H1 (cell line): ENCODE results near the gene PDRG1. TPM values are rescaled to one million over a fixed set of nuclear protein-coding genes. Genes with fewer than 3 reads are reported as not detected.

Experiments used
- CTCF ChIA-PET: fragments of 300-600 bp; sonication (Branson Sonifier 250); formaldehyde crosslinking; loops from one replicate; lab custom pipeline; 2021; ENCODE audit not compliant: partially characterized antibody; lab: Charles Lee
- POLR2A ChIA-PET: fragments of 300-600 bp; sonication (Branson Sonifier 250); formaldehyde crosslinking; loops from one replicate; lab custom pipeline; 2021; ENCODE audit warnings: inconsistent platforms; ENCODE audit not compliant: partially characterized antibody; lab: Charles Lee
- DNase-seq, 2 experiments: peaks; one replicate each; pipeline versions ENCODE4 v3.0.0 to v3.0.0-alpha.2; 2010 to 2022; ENCODE audit warnings: low spot score in 2 of 2, low read depth in 1 of 2, mixed read lengths in 1 of 2
- FAIRE-seq: peaks from 2 replicates; lab custom pipeline; 2011; peaks lifted over from hg19 to GRCh38; lab: Jason Lieb, UNC
- H2AFZ ChIP-seq: 2 replicates; pipeline ENCODE4 v1.8.1; 2012; ENCODE audit warnings: low read length, inconsistent platforms
- H2AK5ac ChIP-seq: 2 replicates; pipeline ENCODE4 v1.6.1; 2013; ENCODE audit warnings: low read depth, low read length
- H2BK120ac ChIP-seq: replicated peaks from 2 replicates; pipeline ENCODE3; 2013; ENCODE audit warnings: low read depth, low read length, inconsistent platforms
- H2BK12ac ChIP-seq: 2 replicates; pipeline ENCODE4 v1.6.1; 2013; ENCODE audit warnings: low read depth, low read length
- H2BK15ac ChIP-seq: 2 replicates; pipeline ENCODE4 v1.6.1; 2013; ENCODE audit warnings: low read length
- H2BK20ac ChIP-seq: 2 replicates; pipeline ENCODE4 v1.6.1; 2013; ENCODE audit warnings: low read length
- H2BK5ac ChIP-seq: 2 replicates; pipeline ENCODE4 v1.6.1; 2013; ENCODE audit warnings: low read depth, low read length
- H3K14ac ChIP-seq: 2 replicates; pipeline ENCODE4 v1.6.1; 2013; ENCODE audit warnings: inconsistent platforms; ENCODE audit not compliant: insufficient read length
- H3K18ac ChIP-seq: 2 replicates; pipeline ENCODE4 v1.6.1; 2013; ENCODE audit warnings: low read length; ENCODE audit errors: extremely low read depth
- H3K23ac ChIP-seq: 2 replicates; pipeline ENCODE4 v1.6.1; 2013; ENCODE audit warnings: inconsistent platforms; ENCODE audit not compliant: insufficient read length
- H3K23me2 ChIP-seq: 2 replicates; pipeline ENCODE4 v1.6.1; 2013; ENCODE audit warnings: low read depth, low read length
- H3K27ac ChIP-seq: 2 replicates; pipeline ENCODE4 v1.6.1; 2011; ENCODE audit warnings: low read depth, low read length, inconsistent platforms
- H3K27me3 ChIP-seq, 4 experiments: replicated peaks in 1 of 4; 1 replicate in 1 of 4; 2 replicates in 3 of 4; pipeline versions ENCODE4 v1.6.1 to v1.8.1; 2011 to 2013; ENCODE audit warnings: low read length in 3 of 4, mild to moderate bottlenecking in 3 of 4, inconsistent platforms in 2 of 4, mixed read lengths in 2 of 4, moderate library complexity in 1 of 4; ENCODE audit not compliant: control insufficient read depth in 3 of 4, insufficient read depth in 3 of 4; ENCODE audit errors: extremely low read depth in 1 of 4
- H3K36me3 ChIP-seq, 4 experiments: 2 replicates each; pipeline versions ENCODE4 v1.6.1 to v1.8.1; 2011 to 2013; ENCODE audit warnings: mild to moderate bottlenecking in 4 of 4, low read length in 3 of 4, moderate library complexity in 2 of 4, control low read depth in 1 of 4, inconsistent platforms in 1 of 4; ENCODE audit not compliant: insufficient read depth in 4 of 4, control insufficient read depth in 2 of 4
- H3K4ac ChIP-seq: replicated peaks from 2 replicates; pipeline ENCODE3; 2013; ENCODE audit warnings: low read length, low read depth, mixed read lengths, inconsistent platforms; ENCODE audit not compliant: insufficient read length
- H3K4me1 ChIP-seq, 4 experiments: replicated peaks in 1 of 4; 1 replicate in 1 of 4; 2 replicates in 3 of 4; pipeline versions ENCODE4 v1.6.1 to v1.8.1; 2011 to 2013; ENCODE audit warnings: low read length in 3 of 4, inconsistent platforms in 2 of 4, mixed read lengths in 1 of 4; ENCODE audit not compliant: insufficient read depth in 4 of 4, control insufficient read depth in 3 of 4
- H3K4me2 ChIP-seq, 2 experiments: 2 replicates each; pipeline versions ENCODE4 v1.6.1 to v1.8.1; 2011 to 2013; ENCODE audit warnings: low read depth in 2 of 2, low read length in 2 of 2, control low read depth in 1 of 2, inconsistent platforms in 1 of 2, mild to moderate bottlenecking in 1 of 2; ENCODE audit not compliant: insufficient read depth in 1 of 2
- H3K4me3 ChIP-seq, 4 experiments: fragments of 200-600, 300-600 bp in 1 of 4; sonication (generic), shearing (Covaris generic), sonication (Bioruptor Twin) in 1 of 4; 2 replicates each; pipeline versions ENCODE4 v1.5.1 to v1.8.1; 2011 to 2016; ENCODE audit warnings: low read length in 4 of 4, low read depth in 3 of 4, control low read depth in 2 of 4, inconsistent platforms in 2 of 4, mild to moderate bottlenecking in 2 of 4, mixed read lengths in 1 of 4, moderate library complexity in 1 of 4; ENCODE audit not compliant: insufficient read depth in 2 of 4; ENCODE audit errors: extremely low read depth in 1 of 4
- H3K56ac ChIP-seq: replicated peaks from 2 replicates; pipeline ENCODE3; 2013; ENCODE audit warnings: low read depth, mild to moderate bottlenecking, mixed read lengths, low read length, inconsistent platforms; ENCODE audit not compliant: insufficient read length
- H3K79me1 ChIP-seq: 2 replicates; pipeline ENCODE4 v1.6.1; 2013; ENCODE audit warnings: low read depth, low read length, control low read depth
- H3K79me2 ChIP-seq, 2 experiments: 2 replicates each; pipeline versions ENCODE4 v1.6.1 to v1.8.1; 2012 to 2013; ENCODE audit warnings: low read length in 2 of 2, mild to moderate bottlenecking in 2 of 2, inconsistent platforms in 1 of 2; ENCODE audit not compliant: insufficient read depth in 2 of 2, control insufficient read depth in 1 of 2
- H3K9ac ChIP-seq, 4 experiments: replicated peaks in 1 of 4; 1 replicate in 1 of 4; 2 replicates in 3 of 4; pipeline versions ENCODE4 v1.6.1 to v1.8.1; 2011 to 2013; ENCODE audit warnings: low read depth in 3 of 4, low read length in 3 of 4, control low read depth in 2 of 4, mild to moderate bottlenecking in 2 of 4, moderate library complexity in 2 of 4, inconsistent platforms in 1 of 4; ENCODE audit errors: extremely low read depth in 1 of 4
- H3K9me3 ChIP-seq, 2 experiments: 2 replicates each; pipeline versions ENCODE4 v1.6.1 to v1.8.1; 2012 to 2013; ENCODE audit warnings: mild to moderate bottlenecking in 2 of 2, moderate library complexity in 2 of 2, control low read depth in 1 of 2, inconsistent platforms in 1 of 2, low read depth in 1 of 2, low read length in 1 of 2, mixed read lengths in 1 of 2; ENCODE audit not compliant: insufficient read depth in 2 of 2
- H4K20me1 ChIP-seq, 2 experiments: replicated peaks in 1 of 2; 2 replicates each; pipeline versions ENCODE3 to v1.8.1; 2011 to 2013; ENCODE audit warnings: inconsistent platforms in 2 of 2, low read length in 2 of 2, mild to moderate bottlenecking in 1 of 2; ENCODE audit not compliant: insufficient read depth in 2 of 2, control insufficient read depth in 1 of 2
- H4K5ac ChIP-seq: 2 replicates; pipeline ENCODE4 v1.6.1; 2013; ENCODE audit warnings: low read length, low read depth, mixed read lengths, inconsistent platforms; ENCODE audit not compliant: insufficient read length
- H4K8ac ChIP-seq: 2 replicates; pipeline ENCODE4 v1.8.0; 2013; ENCODE audit warnings: mild to moderate bottlenecking, moderate library complexity, low read length, inconsistent platforms; ENCODE audit not compliant: insufficient read depth; ENCODE audit errors: extremely low read depth
- H4K91ac ChIP-seq: replicated peaks from 2 replicates; pipeline ENCODE3; 2013; ENCODE audit warnings: low read length, mixed read lengths, inconsistent platforms; ENCODE audit not compliant: insufficient read length
- ASH2L ChIP-seq: fragments of 200-600, 300-600 bp; sonication (generic); IDR thresholded peaks from one replicate; pipeline ENCODE4 v1.7.1; 2017; ENCODE audit warnings: low read length
- BRCA1 ChIP-seq: IDR thresholded peaks from 2 replicates; pipeline ENCODE4 v1.6.1; 2012; ENCODE audit warnings: low read depth, low read length, improper control_type of control experiment
- CBX5 ChIP-seq: fragments of 300-800, 300-1000 bp; sonication (generic); IDR thresholded peaks from 2 replicates; pipeline ENCODE4 v1.7.1; 2016; ENCODE audit warnings: antibody characterized with exemption, low read length, low read depth
- CBX8 ChIP-seq: fragments of 300-800, 300-1000 bp; sonication (generic); IDR thresholded peaks from 2 replicates; pipeline ENCODE4 v1.7.1; 2016; ENCODE audit warnings: low read depth, low read length, borderline replicate concordance
- CEBPB ChIP-seq: IDR thresholded peaks from 2 replicates; pipeline ENCODE4 v1.6.1; 2012; ENCODE audit warnings: low read depth, low read length
- CREB1 ChIP-seq: IDR thresholded peaks from 2 replicates; pipeline ENCODE4 v1.6.1; 2012; ENCODE audit warnings: inconsistent platforms
- EGR1 ChIP-seq: IDR thresholded peaks from 2 replicates; pipeline ENCODE4 v1.6.1; 2011; ENCODE audit warnings: low read depth, low read length, borderline replicate concordance
- HDAC6 ChIP-seq: IDR thresholded peaks from one replicate; pipeline ENCODE4 v1.7.1; 2012; ENCODE audit warnings: low read depth, mild to moderate bottlenecking, inconsistent platforms, low read length, moderate library complexity
- JUND ChIP-seq: IDR thresholded peaks from 2 replicates; pipeline ENCODE4 v1.6.1; 2011; ENCODE audit warnings: mild to moderate bottlenecking, improper control_type of control experiment, low read length
- RBBP5 ChIP-seq: IDR thresholded peaks from 2 replicates; pipeline ENCODE4 v1.7.1; 2012; ENCODE audit warnings: low read depth, mild to moderate bottlenecking, inconsistent platforms, low read length, moderate library complexity, borderline replicate concordance
- SIX5 ChIP-seq: IDR thresholded peaks from 2 replicates; pipeline ENCODE4 v1.6.1; 2011; ENCODE audit warnings: mild to moderate bottlenecking, low read depth, low read length
- SRF ChIP-seq: IDR thresholded peaks from 2 replicates; pipeline ENCODE4 v1.6.1; 2011; ENCODE audit warnings: mild to moderate bottlenecking, low read depth, low read length, moderate library complexity
- TBP ChIP-seq: IDR thresholded peaks from 2 replicates; pipeline ENCODE4 v1.6.1; 2011; ENCODE audit warnings: low read depth, low read length, improper control_type of control experiment
- WGBS, 2 experiments: shearing (Covaris generic) in 1 of 2; methylation state at CpG; one replicate each; pipeline versions ENCODE4 v1.1.6 to v1.1.7; 2013 to 2015; ENCODE audit warnings: low lambda C conversion rate in 2 of 2, mixed read lengths in 2 of 2, inconsistent platforms in 1 of 2, low coverage in 1 of 2, missing lambda C conversion rate in 1 of 2; ENCODE audit not compliant: insufficient replicate concordance in 2 of 2, insufficient coverage in 1 of 2, insufficient read length in 1 of 2; ENCODE audit errors: extremely low coverage in 1 of 2, missing lambda C conversion rate in 1 of 2; 5-methylcytosine and 5-hydroxymethylcytosine counted together
- polyA plus RNA-seq, 7 experiments: library from polyadenylated mRNA; depleted of rRNA in 3 of 7; stranded (reverse) in 5 of 7; unstranded in 2 of 7; fragments of >200 nt in 5 of 7; fragments of 200-250 nt in 2 of 7; gene quantifications; 1 replicate in 5 of 7; 2 replicates in 1 of 7; 4 replicates in 1 of 7; pipeline versions ENCODE4 v1.2.1 to v1.2.3, GENCODE V29; 2011 to 2013; ENCODE audit warnings: missing spikeins in 2 of 7, mixed read lengths in 2 of 7
- total RNA-seq: library from RNA; stranded (reverse); fragmentation: NEBNext Ultra II Directional; extraction: Animal tissue kit (Norgen Biotek cat#: 25700); gene quantifications from 2 replicates; pipeline ENCODE4 v1.2.1, GENCODE V29; 2021
- TF ChIP-seq, protein P1 (sequence below): IDR thresholded peaks from 2 replicates; pipeline ENCODE4 v1.6.1; 2011; ENCODE audit warnings: low read length, improper control_type of control experiment

PDRG1 gene
- total and polyA plus RNA-seq, 2 of the 8 experiments (the other 6 are each of a cell fraction or from before 2014, with no cell fraction given) = 14.2 to 20.8 TPM

DNA sequence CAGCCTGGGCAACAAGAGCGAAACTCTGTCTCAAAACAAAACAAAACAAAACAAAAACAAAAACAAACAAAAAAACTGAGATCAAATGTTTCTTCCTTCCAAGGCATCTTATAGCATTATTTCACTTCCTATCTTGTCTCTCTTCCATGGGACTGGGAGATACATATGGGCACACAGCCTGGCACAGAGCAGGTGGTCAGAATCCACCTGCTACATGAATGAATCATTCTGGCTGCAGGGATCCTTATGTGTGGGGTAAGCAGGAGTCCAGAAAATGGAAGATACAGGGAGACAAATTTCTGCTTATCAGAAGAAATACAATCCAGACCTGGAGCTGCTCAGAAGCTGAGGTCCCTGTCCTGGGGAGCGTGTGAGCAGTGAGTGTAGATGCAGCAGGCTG lies 40.2 kb upstream of the PDRG1 start:
- Histone ChIP-seq H3K9ac (no peak overlapping the region), H2BK5ac (no peak overlapping the region), H4K91ac (no peak overlapping the region), H2BK20ac (no peak overlapping the region), H3K23ac (no peak overlapping the region), H3K4me2 (no peak overlapping the region), H3K9me3 (no peaks in the 10 kb centered on the region), H2BK15ac (no peak overlapping the region), H3K14ac (no peak overlapping the region), H2AK5ac (no peak overlapping the region), H3K56ac (no peak overlapping the region), H4K5ac (no peak overlapping the region)
- POLR2A ChIA-PET = interaction anchor here (1.5 to 3.3 kb wide), 2 partner anchors 17 to 20 kb away, joined by 4 to 8 read pairs; no protein-coding TSS in a partner anchor
- FAIRE-seq = no peak
- WGBS, 2 experiments = 91% methylated on average over 2 of the region's 2 CpGs; no CpG with 5 or more reads in 1 of the 2 experiments
- TF ChIP-seq HDAC6 = no peak
- no peak for TF ChIP-seq RBBP5
- TF ChIP-seq JUND = no peak
- no peak for TF ChIP-seq BRCA1
- TF ChIP-seq CREB1 = no peak
- no peak for TF ChIP-seq SRF
- no peak for TF ChIP-seq CBX5
- no peak for TF ChIP-seq CBX8
- TF ChIP-seq EGR1 = no peak
- no peak for TF ChIP-seq SIX5
- TF ChIP-seq, protein P1, sequence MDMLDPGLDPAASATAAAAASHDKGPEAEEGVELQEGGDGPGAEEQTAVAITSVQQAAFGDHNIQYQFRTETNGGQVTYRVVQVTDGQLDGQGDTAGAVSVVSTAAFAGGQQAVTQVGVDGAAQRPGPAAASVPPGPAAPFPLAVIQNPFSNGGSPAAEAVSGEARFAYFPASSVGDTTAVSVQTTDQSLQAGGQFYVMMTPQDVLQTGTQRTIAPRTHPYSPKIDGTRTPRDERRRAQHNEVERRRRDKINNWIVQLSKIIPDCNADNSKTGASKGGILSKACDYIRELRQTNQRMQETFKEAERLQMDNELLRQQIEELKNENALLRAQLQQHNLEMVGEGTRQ = no peak
- no peak for TF ChIP-seq ASH2L
- TF ChIP-seq TBP = no peak
- TF ChIP-seq CEBPB = no peak
- TF ChIP-seq, all 59 proteins: peak for 0
- no peak overlapping the region for H3K18ac ChIP-seq
- CTCF ChIA-PET = interaction anchor here (1.0 to 3.2 kb wide), 3 partner anchors 16 to 23 kb away, joined by 3 to 20 read pairs (median 4); no protein-coding TSS in a partner anchor
- no peak for DNase-seq
- no peak overlapping the region for H2BK12ac ChIP-seq
- H4K8ac ChIP-seq = no peak overlapping the region
- peaks cover 0 to 13% (median 8%) of the 10 kb centered on the region in 4 experiments; a peak in 4 of 7 replicates for H3K4me1 ChIP-seq
- H3K79me2 ChIP-seq = no peaks in the 10 kb centered on the region
- no peak overlapping the region for H3K4ac ChIP-seq
- H4K20me1 ChIP-seq = peaks cover 0 to 3% of the 10 kb centered on the region in 2 experiments
- H3K23me2 ChIP-seq = peaks cover 5% of the 10 kb centered on the region; the same call in 1 of the 2 replicates
- H3K27me3 ChIP-seq = peaks cover 2 to 36% (median 28%) of the 10 kb centered on the region in 4 experiments
- H3K27ac ChIP-seq = no peak overlapping the region
- no peaks in the 10 kb centered on the region for H3K36me3 ChIP-seq
- H2AFZ ChIP-seq = no peak overlapping the region
- H3K4me3 ChIP-seq = no peak overlapping the region
- H3K79me1 ChIP-seq = no peaks in the 10 kb centered on the region
- H2BK120ac ChIP-seq = no peak overlapping the region
